ENCODE data around the gene GRIK1.

Gene GRIK1

DNA sequence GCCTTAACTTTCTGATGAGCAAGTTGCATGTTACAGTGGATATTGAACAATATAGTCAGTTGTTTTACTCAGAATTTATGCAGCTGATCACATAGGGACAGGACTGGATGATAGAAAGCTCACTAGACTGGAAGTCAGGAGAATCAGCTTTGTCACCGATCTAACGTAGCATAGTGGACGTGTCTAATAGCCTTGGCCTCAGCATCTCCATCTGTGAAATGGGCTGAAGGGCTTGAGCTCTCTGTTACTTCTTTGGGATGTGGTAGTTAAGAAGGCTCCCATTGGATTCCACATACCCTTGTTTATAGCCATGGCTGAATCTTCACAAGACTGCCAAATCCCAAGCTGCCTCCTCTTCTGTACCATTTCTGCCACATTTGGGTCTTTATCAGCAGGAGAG is 190.6 kb downstream of the GRIK1 start:
- DNase-seq (ENCODE audit: extremely low read depth, insufficient read length) = no peak
- no peaks in the 10 kb centered on the region for H3K27me3 ChIP-seq (replicated peaks; ENCODE audit: control insufficient read depth, insufficient read depth, low read length)
- TF ChIP-seq, protein P1, sequence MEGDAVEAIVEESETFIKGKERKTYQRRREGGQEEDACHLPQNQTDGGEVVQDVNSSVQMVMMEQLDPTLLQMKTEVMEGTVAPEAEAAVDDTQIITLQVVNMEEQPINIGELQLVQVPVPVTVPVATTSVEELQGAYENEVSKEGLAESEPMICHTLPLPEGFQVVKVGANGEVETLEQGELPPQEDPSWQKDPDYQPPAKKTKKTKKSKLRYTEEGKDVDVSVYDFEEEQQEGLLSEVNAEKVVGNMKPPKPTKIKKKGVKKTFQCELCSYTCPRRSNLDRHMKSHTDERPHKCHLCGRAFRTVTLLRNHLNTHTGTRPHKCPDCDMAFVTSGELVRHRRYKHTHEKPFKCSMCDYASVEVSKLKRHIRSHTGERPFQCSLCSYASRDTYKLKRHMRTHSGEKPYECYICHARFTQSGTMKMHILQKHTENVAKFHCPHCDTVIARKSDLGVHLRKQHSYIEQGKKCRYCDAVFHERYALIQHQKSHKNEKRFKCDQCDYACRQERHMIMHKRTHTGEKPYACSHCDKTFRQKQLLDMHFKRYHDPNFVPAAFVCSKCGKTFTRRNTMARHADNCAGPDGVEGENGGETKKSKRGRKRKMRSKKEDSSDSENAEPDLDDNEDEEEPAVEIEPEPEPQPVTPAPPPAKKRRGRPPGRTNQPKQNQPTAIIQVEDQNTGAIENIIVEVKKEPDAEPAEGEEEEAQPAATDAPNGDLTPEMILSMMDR (IDR thresholded peaks at IDR 0.05; ENCODE audit: insufficient read depth, low read length, poor library complexity, severe bottlenecking) = no peak
- no peaks in the 10 kb centered on the region for H3K36me3 ChIP-seq (ENCODE audit: control insufficient read depth, insufficient read depth, low read length)
- H3K4me3 ChIP-seq (replicated peaks; ENCODE audit: low read depth, low read length) = no peak overlapping the region

DNA sequence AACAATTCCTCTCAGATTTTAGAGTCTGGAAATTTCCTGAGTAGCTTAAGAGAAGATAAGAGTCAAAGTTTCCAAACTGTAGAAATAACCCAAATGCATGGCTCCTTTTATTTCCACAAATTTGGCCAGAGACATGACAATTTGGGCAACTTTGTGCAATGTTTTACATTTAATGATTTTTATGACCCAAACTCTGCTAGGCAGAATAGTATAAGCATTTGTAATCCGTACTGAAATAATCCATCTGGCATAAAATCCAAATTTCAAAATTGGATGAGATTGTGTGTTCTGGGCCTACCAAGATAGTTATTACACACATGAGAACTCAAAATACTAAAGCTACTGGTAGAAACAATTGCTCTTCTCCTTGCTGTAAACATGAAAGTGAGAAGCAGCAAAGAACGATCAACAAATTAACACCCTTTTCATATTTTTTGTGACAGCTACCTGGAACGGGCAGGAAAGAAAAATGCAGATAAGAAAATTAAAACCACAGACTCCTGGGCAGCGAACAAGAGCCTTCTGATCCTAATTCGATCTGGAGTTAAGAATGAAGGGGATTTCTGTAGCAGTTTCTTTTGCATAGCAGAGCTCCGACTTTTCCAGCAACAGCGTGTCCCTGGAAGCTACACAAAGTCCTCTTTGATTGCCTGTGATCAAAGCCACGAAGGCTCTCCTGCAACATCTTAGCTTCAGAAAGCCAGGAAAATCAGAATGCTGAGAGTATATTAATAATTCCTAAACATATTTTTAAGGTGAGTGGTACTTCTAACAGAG is 191.2 kb downstream of the GRIK1 start:
- Histone ChIP-seq H3K27me3 (replicated peaks; ENCODE audit: control insufficient read depth, insufficient read depth, low read length) (no peaks in the 10 kb centered on the region), H3K4me3 (replicated peaks; ENCODE audit: low read depth, low read length) (no peak overlapping the region), H3K36me3 (ENCODE audit: control insufficient read depth, insufficient read depth, low read length) (no peaks in the 10 kb centered on the region)
- TF ChIP-seq, protein P1 (IDR thresholded peaks at IDR 0.05; ENCODE audit: insufficient read depth, low read length, poor library complexity, severe bottlenecking) = no peak
- no peak for DNase-seq (ENCODE audit: extremely low read depth, insufficient read length)

DNA sequence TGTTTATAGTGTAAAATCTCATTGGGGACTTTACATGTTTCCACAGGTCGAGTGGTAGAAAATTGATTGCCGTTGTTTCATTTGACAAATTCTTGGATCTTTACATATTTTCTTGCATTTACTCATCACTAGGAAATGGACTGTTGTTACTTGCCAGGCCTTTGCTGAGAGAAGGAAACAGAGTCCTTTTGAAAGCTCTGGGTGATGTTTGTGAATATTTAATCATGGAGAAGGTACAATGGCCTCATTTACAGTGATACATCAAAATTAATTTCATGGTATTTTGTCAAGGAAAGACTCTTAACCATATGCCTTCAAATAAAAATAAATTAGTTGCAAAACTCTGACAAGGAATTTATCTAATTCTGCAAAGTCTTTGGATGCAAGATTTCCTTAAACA is 198.0 kb downstream of the GRIK1 start:
- Histone ChIP-seq H3K4me3 (replicated peaks; ENCODE audit: low read depth, low read length) (no peak overlapping the region), H3K36me3 (ENCODE audit: control insufficient read depth, insufficient read depth, low read length) (no peaks in the 10 kb centered on the region), H3K27me3 (replicated peaks; ENCODE audit: control insufficient read depth, insufficient read depth, low read length) (no peaks in the 10 kb centered on the region; the same call in 1 of the 2 replicates)
- TF ChIP-seq, protein P1 (IDR thresholded peaks at IDR 0.05; ENCODE audit: insufficient read depth, low read length, poor library complexity, severe bottlenecking) = no peak
- no peak for DNase-seq (ENCODE audit: extremely low read depth, insufficient read length)

DNA sequence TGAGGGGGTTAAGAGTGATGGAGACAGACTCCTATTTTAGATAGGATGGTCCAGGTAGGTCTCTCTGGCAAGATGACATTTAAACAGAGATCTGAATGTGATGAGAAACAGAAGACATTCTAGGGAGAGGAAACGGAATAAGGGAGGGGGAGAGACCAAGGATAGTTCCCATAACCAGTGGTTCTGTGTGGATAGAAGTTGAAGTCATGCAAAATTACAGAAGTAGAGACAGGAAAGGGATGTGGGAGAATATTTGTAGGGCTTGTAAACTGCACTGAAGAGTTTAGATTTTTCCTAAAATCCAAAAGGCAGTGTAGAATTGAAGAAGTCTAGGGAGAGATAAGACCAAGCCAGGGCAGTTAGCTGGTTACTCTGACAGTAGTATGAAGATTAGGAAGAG is 200.6 kb downstream of the GRIK1 start:
- Histone ChIP-seq H3K4me3 (replicated peaks; ENCODE audit: low read depth, low read length) (no peak overlapping the region), H3K27me3 (replicated peaks; ENCODE audit: control insufficient read depth, insufficient read depth, low read length) (no peaks in the 10 kb centered on the region; the same call in 1 of the 2 replicates), H3K36me3 (ENCODE audit: control insufficient read depth, insufficient read depth, low read length) (no peaks in the 10 kb centered on the region)
- no peak for DNase-seq (ENCODE audit: extremely low read depth, insufficient read length)
- TF ChIP-seq, protein P1 (IDR thresholded peaks at IDR 0.05; ENCODE audit: insufficient read depth, low read length, poor library complexity, severe bottlenecking) = no peak

GRCh38 chr21:29738730-29739129 is 201.1 kb downstream of the GRIK1 start:
- H3K4me3 ChIP-seq (replicated peaks; ENCODE audit: low read depth, low read length) = no peak overlapping the region
- no peak for DNase-seq (ENCODE audit: extremely low read depth, insufficient read length)
- no peaks in the 10 kb centered on the region for H3K36me3 ChIP-seq (ENCODE audit: control insufficient read depth, insufficient read depth, low read length)
- TF ChIP-seq, protein P1 (IDR thresholded peaks at IDR 0.05; ENCODE audit: insufficient read depth, low read length, poor library complexity, severe bottlenecking) = no peak
- H3K27me3 ChIP-seq (replicated peaks; ENCODE audit: control insufficient read depth, insufficient read depth, low read length) = no peaks in the 10 kb centered on the region; the same call in 1 of the 2 replicates
